OCI-LY1 (cell line): ENCODE data around the gene PHRF1.

ENCODE experiments used
- CTCF ChIP-seq: fragments of 200-600 bp; sonication (generic), shearing (Covaris generic); IDR thresholded peaks from 2 replicates; pipeline ENCODE4 v1.5.1; 2017; ENCODE audit warnings: mild to moderate bottlenecking, antibody characterized with exemption, low read length, moderate library complexity, mixed read lengths
- EZH2 ChIP-seq: fragments of 200-600 bp; sonication (generic), shearing (Covaris generic); IDR thresholded peaks from 2 replicates; pipeline ENCODE4 v1.8.0; 2017; ENCODE audit warnings: borderline replicate concordance, mixed run types, mild to moderate bottlenecking, antibody characterized with exemption, low read length, moderate library complexity, mixed read lengths

- TF ChIP-seq EZH2: no peak
- TF ChIP-seq CTCF: no peak
Observed at GRCh38 chr11:528815-529727, 47.2 kb upstream of the PHRF1 start.
